ENCODE results near the gene GABBR1. TPM values are rescaled to one million over a fixed set of nuclear protein-coding genes. Genes with fewer than 3 reads are reported as not detected.

The GABBR1 gene
- total RNA-seq, 4 donors from 2014 or later, result 11.5 to 40.4 (median 30.5) TPM

DNA sequence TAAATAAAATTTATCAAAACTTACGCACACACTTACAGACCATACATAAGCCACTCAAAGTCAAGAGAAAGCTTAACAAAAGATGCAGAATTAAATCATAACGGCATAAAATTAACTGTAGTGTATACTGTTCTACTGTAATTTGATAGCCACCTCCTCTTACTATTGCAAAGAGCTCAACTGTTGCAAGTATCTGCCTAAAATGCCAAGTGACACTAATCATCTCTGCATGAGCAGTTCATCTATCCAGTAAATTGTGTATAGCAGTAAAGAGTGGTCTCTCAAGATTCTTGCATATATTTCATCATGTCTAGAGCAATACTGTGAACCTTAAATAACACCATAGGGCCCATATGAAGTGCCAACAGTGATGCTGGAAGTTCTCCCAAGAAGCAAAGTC is 35.8 kb downstream of the GABBR1 start:
- H3K4me1 ChIP-seq, result peaks cover 0 to 4% (median 0%) of the 10 kb centered on the region in 4 donors
- H3K27me3 ChIP-seq, result peaks cover 11% of the 10 kb centered on the region
- intact Hi-C loops (cut with DNase I; ENCODE audit: low total_unique reads), result no loop called here
- TF ChIP-seq EP300 (IDR thresholded peaks at IDR 0.05; ENCODE audit: low read depth) (no peak), POLR2AphosphoS5 (IDR thresholded peaks at IDR 0.05) (no peak), POLR2A (IDR thresholded peaks at IDR 0.05) (no peak)
- TF ChIP-seq, protein P1, sequence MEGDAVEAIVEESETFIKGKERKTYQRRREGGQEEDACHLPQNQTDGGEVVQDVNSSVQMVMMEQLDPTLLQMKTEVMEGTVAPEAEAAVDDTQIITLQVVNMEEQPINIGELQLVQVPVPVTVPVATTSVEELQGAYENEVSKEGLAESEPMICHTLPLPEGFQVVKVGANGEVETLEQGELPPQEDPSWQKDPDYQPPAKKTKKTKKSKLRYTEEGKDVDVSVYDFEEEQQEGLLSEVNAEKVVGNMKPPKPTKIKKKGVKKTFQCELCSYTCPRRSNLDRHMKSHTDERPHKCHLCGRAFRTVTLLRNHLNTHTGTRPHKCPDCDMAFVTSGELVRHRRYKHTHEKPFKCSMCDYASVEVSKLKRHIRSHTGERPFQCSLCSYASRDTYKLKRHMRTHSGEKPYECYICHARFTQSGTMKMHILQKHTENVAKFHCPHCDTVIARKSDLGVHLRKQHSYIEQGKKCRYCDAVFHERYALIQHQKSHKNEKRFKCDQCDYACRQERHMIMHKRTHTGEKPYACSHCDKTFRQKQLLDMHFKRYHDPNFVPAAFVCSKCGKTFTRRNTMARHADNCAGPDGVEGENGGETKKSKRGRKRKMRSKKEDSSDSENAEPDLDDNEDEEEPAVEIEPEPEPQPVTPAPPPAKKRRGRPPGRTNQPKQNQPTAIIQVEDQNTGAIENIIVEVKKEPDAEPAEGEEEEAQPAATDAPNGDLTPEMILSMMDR (IDR thresholded peaks at IDR 0.05), result no peak
- no peak for DNase-seq
- in situ Hi-C loops (cut with MboI; ENCODE audit: low pct_ligation_motif_present in 1 of 4, low pct_unique_long_range_greater_than_20kb in 1 of 4, low sequenced_read_pairs in 3 of 4), result loop anchor here in 3 of 4 donors (25.0 kb wide), 1 partner anchor 910 kb away; no protein-coding TSS in a partner anchor
- no peak overlapping the region for H3K27ac ChIP-seq
- 69 to 70% methylated on average over 2 of the region's 2 CpGs for WGBS, 2 donors (ENCODE audit: low coverage in 1 of 2)
- H3K4me3 ChIP-seq, result no peak overlapping the region
- no peaks in the 10 kb centered on the region for H3K36me3 ChIP-seq
- no peaks in the 10 kb centered on the region for H3K9me3 ChIP-seq

DNA sequence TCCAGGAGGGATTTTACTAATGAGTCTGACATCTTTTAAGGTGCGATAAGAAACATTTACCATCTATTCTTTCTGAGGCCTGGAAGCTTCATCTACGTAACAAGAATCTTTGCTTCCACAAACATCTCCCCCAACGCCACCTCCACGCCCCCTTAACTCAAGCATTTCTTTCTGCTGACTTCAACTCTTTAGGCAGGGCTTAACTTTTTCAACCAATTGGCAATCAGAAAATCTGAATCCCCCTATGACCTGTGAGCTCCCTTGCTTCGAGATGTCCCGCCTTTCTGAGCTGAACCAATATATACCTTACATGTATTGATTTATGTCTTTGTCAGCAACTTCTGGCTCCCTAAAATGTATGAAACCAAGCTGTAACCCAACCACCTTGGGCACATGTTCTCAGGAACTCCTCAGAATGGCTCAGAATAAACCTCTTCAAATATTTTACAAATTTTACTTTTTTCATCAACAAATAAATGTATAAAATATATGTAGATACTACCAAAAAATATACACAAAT is 36.5 kb downstream of the GABBR1 start:
- intact Hi-C loops (cut with DNase I; ENCODE audit: low total_unique reads), result no loop called here
- Histone ChIP-seq H3K9me3 (no peaks in the 10 kb centered on the region), H3K27me3 (peaks cover 19% of the 10 kb centered on the region), H3K4me3 (no peak overlapping the region), H3K4me1 (peaks cover 0 to 4% (median 0%) of the 10 kb centered on the region in 4 donors), H3K36me3 (no peaks in the 10 kb centered on the region), H3K27ac (no peak overlapping the region)
- TF ChIP-seq POLR2A (IDR thresholded peaks at IDR 0.05), result no peak
- no peak for TF ChIP-seq POLR2AphosphoS5 (IDR thresholded peaks at IDR 0.05)
- TF ChIP-seq, protein P1 (IDR thresholded peaks at IDR 0.05), result no peak
- TF ChIP-seq EP300 (IDR thresholded peaks at IDR 0.05; ENCODE audit: low read depth), result no peak
- no peak for DNase-seq
- in situ Hi-C loops (cut with MboI; ENCODE audit: low pct_ligation_motif_present in 1 of 4, low pct_unique_long_range_greater_than_20kb in 1 of 4, low sequenced_read_pairs in 3 of 4), result loop anchor here in 3 of 4 donors (25.0 kb wide), 1 partner anchor 909 kb away; no protein-coding TSS in a partner anchor
- 86 to 92% methylated on average over 4 to 6 of the region's 6 CpGs for WGBS, 2 donors (ENCODE audit: low coverage in 1 of 2)

DNA sequence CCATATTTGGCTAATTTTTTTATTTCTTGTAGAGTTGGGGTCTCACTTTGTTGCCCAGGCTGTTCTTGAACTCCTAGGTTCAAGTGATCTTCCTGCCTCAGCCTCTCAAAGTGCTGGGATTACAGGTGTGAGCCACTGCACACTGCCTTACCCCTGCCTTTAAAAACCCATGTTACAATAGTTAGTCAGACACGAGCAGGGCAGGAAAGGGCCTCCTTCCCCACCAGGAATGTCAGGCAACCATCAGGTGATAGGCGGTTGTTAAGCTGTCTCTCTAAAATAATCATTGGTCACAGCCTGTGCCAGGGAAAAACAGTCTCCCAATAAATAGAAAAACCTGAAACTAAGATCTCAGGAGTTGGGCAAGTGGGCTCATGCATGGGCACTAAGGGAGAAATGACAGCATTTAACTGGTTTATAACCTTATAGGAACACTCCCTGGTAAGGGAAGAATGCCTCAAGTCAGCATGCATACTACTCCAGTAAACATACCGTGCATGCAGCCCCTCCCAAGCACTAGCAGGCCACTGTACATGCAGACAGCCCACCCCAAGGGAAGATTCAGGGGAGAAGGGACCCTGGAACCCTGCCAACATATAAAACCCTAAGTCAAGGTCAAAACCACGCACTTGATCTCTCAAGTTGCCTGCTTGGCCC is 39.7 kb downstream of the GABBR1 start:
- Histone ChIP-seq H3K9me3 (no peaks in the 10 kb centered on the region), H3K36me3 (no peaks in the 10 kb centered on the region), H3K4me1 (peaks cover 0 to 4% (median 0%) of the 10 kb centered on the region in 4 donors), H3K4me3 (no peak overlapping the region), H3K27ac (no peak overlapping the region), H3K27me3 (peaks cover 30% of the 10 kb centered on the region)
- no peak for TF ChIP-seq POLR2A (IDR thresholded peaks at IDR 0.05)
- no peak for TF ChIP-seq EP300 (IDR thresholded peaks at IDR 0.05; ENCODE audit: low read depth)
- no peak for TF ChIP-seq POLR2AphosphoS5 (IDR thresholded peaks at IDR 0.05)
- intact Hi-C loops (cut with DNase I; ENCODE audit: low total_unique reads) (no loop called here), in situ Hi-C loops (cut with MboI; ENCODE audit: low pct_ligation_motif_present in 1 of 4, low pct_unique_long_range_greater_than_20kb in 1 of 4, low sequenced_read_pairs in 3 of 4) (loop anchor here in 3 of 4 donors (25.0 kb wide), 1 partner anchor 906 kb away; no protein-coding TSS in a partner anchor)
- 19 to 38% methylated on average over 2 to 4 of the region's 4 CpGs for WGBS, 2 donors (ENCODE audit: low coverage in 1 of 2)
- DNase-seq, result no peak

DNA sequence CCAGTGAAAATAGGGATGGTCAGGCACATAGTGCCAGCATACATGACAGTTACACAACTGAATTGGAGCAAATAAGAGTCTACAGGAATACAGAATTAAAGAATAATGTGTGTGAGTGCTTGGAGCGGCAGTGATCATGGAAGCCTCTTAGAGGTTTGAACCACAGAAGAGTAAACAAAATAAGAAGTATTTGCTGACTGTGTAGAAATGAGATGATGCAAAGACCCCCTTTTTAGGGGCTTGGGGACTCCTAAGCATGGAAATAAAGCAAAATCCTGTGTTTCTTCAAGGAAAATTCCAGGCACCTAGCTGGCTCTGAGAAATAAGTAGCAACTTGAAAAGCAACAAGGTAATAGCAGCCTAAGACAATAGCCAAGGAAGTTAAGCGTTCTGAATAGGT is 41.3 kb downstream of the GABBR1 start:
- Histone ChIP-seq H3K4me1 (peaks cover 0 to 4% (median 0%) of the 10 kb centered on the region in 4 donors), H3K27ac (no peak overlapping the region), H3K4me3 (no peak overlapping the region), H3K27me3 (peaks cover 30% of the 10 kb centered on the region), H3K9me3 (no peaks in the 10 kb centered on the region), H3K36me3 (no peaks in the 10 kb centered on the region)
- 69 to 78% methylated on average over 2 of the region's 2 CpGs for WGBS, 2 donors (ENCODE audit: low coverage in 1 of 2)
- in situ Hi-C loops (cut with MboI; ENCODE audit: low pct_ligation_motif_present in 1 of 4, low pct_unique_long_range_greater_than_20kb in 1 of 4, low sequenced_read_pairs in 3 of 4), result loop anchor here in 3 of 4 donors (25.0 kb wide), 1 partner anchor 904 kb away; no protein-coding TSS in a partner anchor
- DNase-seq, result no peak
- TF ChIP-seq EP300 (IDR thresholded peaks at IDR 0.05; ENCODE audit: low read depth), result no peak
- TF ChIP-seq POLR2A (IDR thresholded peaks at IDR 0.05), result no peak
- no peak for TF ChIP-seq POLR2AphosphoS5 (IDR thresholded peaks at IDR 0.05)
- TF ChIP-seq, protein P1 (IDR thresholded peaks at IDR 0.05), result no peak
- intact Hi-C loops (cut with DNase I; ENCODE audit: low total_unique reads), result no loop called here
